NB4 (cell line): ENCODE data around the gene VWA5B1.

ENCODE experiments used
- CTCF ChIP-seq: IDR thresholded peaks from one replicate; pipeline ENCODE4 v1.5.1; 2012; ENCODE audit warnings: low read depth, low read length
- MYC ChIP-seq: IDR thresholded peaks from 2 replicates; pipeline ENCODE4 v1.6.1; 2011; ENCODE audit warnings: low read depth, low read length
- POLR2A ChIP-seq: IDR thresholded peaks from 2 replicates; pipeline ENCODE4 v1.6.1; 2011; ENCODE audit warnings: mild to moderate bottlenecking; ENCODE audit not compliant: insufficient read length; ENCODE audit errors: extremely low read depth
- TF ChIP-seq, protein P1 (sequence below): IDR thresholded peaks from 2 replicates; pipeline ENCODE4 v1.6.1; 2011; ENCODE audit warnings: low read depth, low read length

DNA sequence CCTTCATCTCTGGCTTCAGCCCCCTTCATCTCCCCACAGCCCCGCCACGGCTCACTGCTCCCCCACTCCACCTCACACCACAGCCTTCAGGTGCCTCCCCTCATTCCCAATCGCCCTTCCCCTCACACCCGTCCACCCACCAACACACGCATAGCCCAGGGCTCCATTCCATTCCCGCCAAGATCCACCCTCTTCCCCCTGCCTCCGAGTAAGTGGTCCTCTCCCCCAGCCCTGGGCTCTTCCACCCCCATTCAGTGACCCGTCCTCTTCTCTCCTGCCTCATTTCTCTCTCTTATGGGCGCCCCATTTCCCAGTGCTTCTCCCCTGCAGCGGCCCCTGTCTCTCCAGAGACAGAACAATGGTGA is 53.2 kb downstream of the VWA5B1 start:
- TF ChIP-seq, protein P1, sequence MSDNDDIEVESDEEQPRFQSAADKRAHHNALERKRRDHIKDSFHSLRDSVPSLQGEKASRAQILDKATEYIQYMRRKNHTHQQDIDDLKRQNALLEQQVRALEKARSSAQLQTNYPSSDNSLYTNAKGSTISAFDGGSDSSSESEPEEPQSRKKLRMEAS = no peak
- TF ChIP-seq CTCF (no peak), POLR2A (no peak), MYC (no peak)
